ACC112 (cell line): ENCODE results near the gene UNK.

Source experiments
- H2AFZ ChIP-seq: fragments of 200-600 bp; sonication (generic); one replicate; pipeline ENCODE4 v1.6.0; 2017; ENCODE audit warnings: antibody characterized with exemption, low read length; ENCODE audit not compliant: unreplicated experiment
- H3K27ac ChIP-seq: fragments of 200-600 bp; sonication (generic); 2 replicates; pipeline ENCODE4 v1.5.1; 2014; ENCODE audit warnings: low read depth, mild to moderate bottlenecking, antibody characterized with exemption, low read length, moderate library complexity
- H3K27me3 ChIP-seq: fragments of 200-600 bp; sonication (generic); 2 replicates; pipeline ENCODE4 v1.6.1; 2014; ENCODE audit warnings: mild to moderate bottlenecking, antibody characterized with exemption, low read length, moderate library complexity, mixed read lengths; ENCODE audit not compliant: insufficient read depth
- H3K36me3 ChIP-seq: fragments of 200-600 bp; sonication (generic); 2 replicates; pipeline ENCODE4 v1.6.1; 2016; ENCODE audit warnings: mild to moderate bottlenecking, antibody characterized with exemption, low read length, moderate library complexity, mixed read lengths; ENCODE audit not compliant: insufficient read depth
- H3K4me1 ChIP-seq: fragments of 200-600 bp; sonication (generic); one replicate; pipeline ENCODE4 v1.6.1; 2016; ENCODE audit warnings: low read length, mixed read lengths; ENCODE audit not compliant: insufficient read depth, unreplicated experiment, control insufficient read depth
- H3K4me3 ChIP-seq: fragments of 200-600 bp; sonication (generic); 2 replicates; pipeline ENCODE4 v1.5.1; 2014; ENCODE audit warnings: mild to moderate bottlenecking, low read depth, low read length
- H3K79me2 ChIP-seq: fragments of 200-600 bp; sonication (generic); one replicate; pipeline ENCODE4 v1.6.0; 2016; ENCODE audit warnings: low read length; ENCODE audit not compliant: control insufficient read depth, unreplicated experiment, insufficient read depth

UNK gene

DNA sequence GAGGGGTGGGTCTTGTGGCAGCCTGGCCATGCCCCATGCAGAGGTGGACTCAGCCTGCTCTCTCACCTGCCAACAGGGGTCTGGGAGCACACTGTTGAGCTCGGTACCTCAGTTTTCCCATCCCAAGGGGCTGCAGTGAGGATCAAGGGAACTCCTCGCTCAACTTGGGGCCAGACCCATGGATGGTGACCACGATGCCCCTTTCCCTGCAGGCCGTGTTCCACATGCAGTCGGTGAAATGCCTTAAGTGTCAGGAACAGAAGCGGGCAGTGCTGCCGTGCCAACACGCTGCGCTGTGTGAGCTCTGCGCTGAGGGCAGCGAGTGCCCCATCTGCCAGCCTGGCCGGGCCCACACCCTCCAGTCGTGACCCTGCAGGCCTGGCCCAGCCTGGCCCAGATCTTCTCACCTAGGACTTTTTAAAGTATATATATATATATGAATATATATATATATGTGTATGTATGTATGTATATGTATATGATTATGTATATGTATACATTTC is 39.5 kb downstream of the UNK start:
- H3K4me3 ChIP-seq: no peak overlapping the region
- no peak overlapping the region for H3K27ac ChIP-seq
- no peaks in the 10 kb centered on the region for H3K79me2 ChIP-seq
- H3K36me3 ChIP-seq: peaks cover 6% of the 10 kb centered on the region; the same call in 1 of the 2 replicates
- H2AFZ ChIP-seq: no peak overlapping the region
- H3K4me1 ChIP-seq: peaks cover 4% of the 10 kb centered on the region
- no peaks in the 10 kb centered on the region for H3K27me3 ChIP-seq

DNA sequence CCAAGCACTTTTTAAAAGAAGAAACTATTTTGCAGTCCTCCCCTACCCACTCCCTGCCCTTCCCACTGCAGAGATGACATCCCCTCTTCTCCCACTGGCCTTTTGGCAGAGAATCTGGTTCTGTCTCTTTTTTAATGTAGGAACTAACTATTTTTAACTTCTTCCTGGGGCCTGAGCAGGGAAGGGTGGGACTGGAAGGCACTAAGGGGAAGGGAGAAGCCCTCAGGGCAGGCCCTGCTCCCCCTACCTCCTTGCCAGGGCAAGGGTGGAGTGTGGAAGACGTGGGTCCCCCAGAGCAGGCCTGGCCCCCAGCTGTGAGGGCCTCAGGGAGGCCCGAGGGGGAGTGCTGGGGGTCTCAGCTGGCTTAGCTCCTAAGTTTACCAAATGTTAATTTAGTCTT is 40.1 kb downstream of the UNK start:
- Histone ChIP-seq H3K27ac (no peak overlapping the region), H2AFZ (no peak overlapping the region), H3K4me3 (no peak overlapping the region), H3K79me2 (no peaks in the 10 kb centered on the region), H3K27me3 (no peaks in the 10 kb centered on the region), H3K36me3 (peaks cover 6% of the 10 kb centered on the region; the same call in 1 of the 2 replicates), H3K4me1 (peaks cover 4% of the 10 kb centered on the region)

DNA sequence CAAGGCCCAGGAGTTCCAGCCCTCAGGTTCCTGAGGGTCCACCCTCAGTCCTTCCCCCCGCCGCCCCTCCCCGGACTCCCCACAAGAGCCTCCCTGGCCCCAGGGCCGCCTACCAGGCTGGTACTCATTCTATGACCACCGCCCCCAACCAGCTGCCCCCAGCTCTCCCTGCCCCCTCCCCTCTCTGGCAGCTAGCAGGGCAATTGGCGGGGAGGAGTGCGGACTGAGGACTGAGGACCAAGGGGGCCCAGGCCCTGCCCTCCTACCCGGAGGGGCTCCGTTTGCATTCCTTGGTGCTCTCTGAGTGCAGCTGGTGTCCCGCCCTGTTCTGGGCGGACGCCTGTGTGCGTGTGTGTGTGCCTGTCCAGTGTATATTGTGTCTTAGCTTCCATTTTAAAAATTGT is 40.5 kb downstream of the UNK start:
- peaks cover 4% of the 10 kb centered on the region for H3K4me1 ChIP-seq
- H3K4me3 ChIP-seq: no peak overlapping the region
- H3K27ac ChIP-seq: no peak overlapping the region
- peaks cover 2% of the 10 kb centered on the region; the same call in 1 of the 2 replicates for H3K36me3 ChIP-seq
- H3K27me3 ChIP-seq: no peaks in the 10 kb centered on the region
- no peaks in the 10 kb centered on the region for H3K79me2 ChIP-seq
- H2AFZ ChIP-seq: no peak overlapping the region

DNA sequence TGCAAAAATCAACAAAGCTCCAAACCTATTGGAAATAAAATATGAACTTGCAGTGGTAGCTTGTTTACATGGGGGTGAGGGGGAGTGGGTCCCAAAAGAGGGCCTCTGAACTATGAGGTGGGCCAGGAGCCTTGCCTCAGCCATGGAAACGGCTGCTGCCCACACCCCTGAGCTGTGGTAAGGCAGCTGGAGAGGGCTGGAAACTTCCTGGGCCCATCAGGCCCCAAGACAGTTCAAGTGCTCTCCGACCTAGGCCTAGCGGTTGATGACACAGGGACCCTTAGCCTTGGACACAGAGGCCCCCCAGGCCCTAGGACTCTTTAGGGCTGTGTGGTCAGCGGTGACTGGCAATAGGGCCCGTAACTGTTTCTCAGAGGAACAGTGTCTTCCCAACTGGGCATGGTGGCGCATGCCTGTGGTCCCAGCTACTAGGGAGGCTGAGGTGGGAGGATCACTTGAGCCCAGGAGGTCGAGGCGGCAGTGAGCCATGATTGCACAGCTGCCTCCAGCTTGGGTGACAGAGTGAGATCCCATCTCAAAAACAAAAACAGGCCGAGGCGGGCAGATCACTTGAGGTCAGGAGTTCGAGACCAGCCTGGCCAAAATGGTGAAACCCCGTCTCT is 41.3 kb downstream of the UNK start:
- Histone ChIP-seq H3K36me3 (no peaks in the 10 kb centered on the region; the same call in 1 of the 2 replicates), H3K27ac (no peak overlapping the region), H2AFZ (no peak overlapping the region), H3K4me3 (no peak overlapping the region), H3K79me2 (no peaks in the 10 kb centered on the region), H3K4me1 (peaks cover 4% of the 10 kb centered on the region), H3K27me3 (no peaks in the 10 kb centered on the region)

DNA sequence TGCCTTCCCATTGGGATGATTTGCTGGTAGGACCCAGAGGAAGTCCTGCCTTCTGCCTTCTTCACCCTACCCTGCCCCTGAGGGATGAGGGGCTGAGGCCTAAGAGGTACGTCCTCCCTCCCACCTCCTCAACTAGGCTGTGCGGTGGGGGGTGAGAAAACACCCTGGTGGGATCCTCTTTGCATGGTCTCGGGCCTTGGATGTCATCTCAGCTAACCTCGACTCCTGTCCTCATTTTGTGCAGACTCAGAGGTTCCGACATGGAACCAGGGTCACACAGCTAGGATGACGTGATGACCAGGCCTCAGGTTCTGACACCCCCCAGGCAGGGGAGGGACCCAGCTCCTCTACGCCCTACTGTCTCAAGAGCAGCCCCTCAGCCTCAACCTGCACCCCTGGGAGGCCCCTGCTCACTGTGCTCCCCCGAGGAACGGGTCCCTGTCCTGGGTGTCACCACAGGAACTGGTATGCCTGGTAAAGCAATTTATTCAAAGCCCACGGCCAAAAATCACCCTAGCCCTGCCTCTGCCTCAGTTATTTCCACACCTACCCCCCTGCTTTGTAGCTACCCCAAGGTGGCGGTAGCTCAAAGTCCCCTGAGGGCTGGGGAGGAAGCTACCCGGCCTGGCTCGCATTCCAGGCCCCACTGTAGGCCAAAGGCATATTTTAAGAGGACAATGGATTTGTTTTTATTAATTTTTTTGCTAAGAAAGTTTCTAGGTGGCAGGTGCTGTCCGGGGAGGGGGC is 42.1 kb downstream of the UNK start:
- Histone ChIP-seq H3K27ac (no peak overlapping the region), H3K4me3 (no peak overlapping the region), H3K4me1 (peaks cover 4% of the 10 kb centered on the region)

GRCh38 chr17:75827308-75828075 is 42.9 kb downstream of the UNK start:
- peaks cover 4% of the 10 kb centered on the region for H3K4me1 ChIP-seq
- no peaks in the 10 kb centered on the region for H3K79me2 ChIP-seq
- H3K36me3 ChIP-seq: no peaks in the 10 kb centered on the region; the same call in 1 of the 2 replicates
- H3K27ac ChIP-seq: no peak overlapping the region
- peak overlapping the region; percentile 50; the same call in 1 of the 2 replicates for H3K4me3 ChIP-seq
- no peaks in the 10 kb centered on the region for H3K27me3 ChIP-seq
- H2AFZ ChIP-seq: no peak overlapping the region

More for the DNA sequence above, 42.1 kb downstream of the UNK start:
- Histone ChIP-seq H3K79me2 (no peaks in the 10 kb centered on the region), H2AFZ (no peak overlapping the region), H3K36me3 (no peaks in the 10 kb centered on the region; the same call in 1 of the 2 replicates), H3K27me3 (no peaks in the 10 kb centered on the region)

GRCh38 chr17:75828076-75828400 is 43.4 kb downstream of the UNK start:
- no peak overlapping the region for H3K27ac ChIP-seq

DNA sequence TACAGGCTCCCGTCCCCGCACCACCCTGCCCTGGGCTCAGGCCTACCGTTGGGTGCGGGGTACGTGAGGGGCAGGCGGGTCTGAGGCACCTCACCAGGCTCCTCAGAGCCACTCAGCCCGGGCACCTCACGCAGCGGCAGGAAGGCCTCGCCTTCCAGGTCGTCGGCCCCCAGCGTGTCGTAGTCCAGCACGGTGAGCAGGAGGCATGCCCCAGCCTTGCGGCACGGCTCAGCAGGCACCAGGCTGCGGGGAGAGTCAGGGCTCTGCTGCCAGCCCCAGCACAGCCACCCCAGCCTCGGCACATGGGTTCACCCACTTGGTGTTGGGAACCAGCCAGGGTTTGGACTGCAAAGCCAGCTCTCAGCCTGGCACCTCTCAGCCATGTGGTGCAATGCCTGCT is 44.1 kb downstream of the UNK start:
- Histone ChIP-seq H3K36me3 (no peaks in the 10 kb centered on the region; the same call in 1 of the 2 replicates), H3K27me3 (no peaks in the 10 kb centered on the region), H3K4me3 (no peak overlapping the region), H3K4me1 (peaks cover 4% of the 10 kb centered on the region), H3K79me2 (no peaks in the 10 kb centered on the region), H2AFZ (no peak overlapping the region), H3K27ac (no peak overlapping the region)

More at GRCh38 chr17:75828076-75828400, 43.4 kb downstream of the UNK start:
- H3K27me3 ChIP-seq: no peaks in the 10 kb centered on the region
- H3K36me3 ChIP-seq: no peaks in the 10 kb centered on the region; the same call in 1 of the 2 replicates
- peaks cover 4% of the 10 kb centered on the region for H3K4me1 ChIP-seq
- no peaks in the 10 kb centered on the region for H3K79me2 ChIP-seq
- no peak overlapping the region for H3K4me3 ChIP-seq
- no peak overlapping the region for H2AFZ ChIP-seq

GRCh38 chr17:75829747-75830146 is 45.1 kb downstream of the UNK start:
- no peaks in the 10 kb centered on the region for H3K36me3 ChIP-seq
- H3K4me3 ChIP-seq: no peak overlapping the region
- no peaks in the 10 kb centered on the region for H3K79me2 ChIP-seq
- no peak overlapping the region for H2AFZ ChIP-seq
- peaks cover 4% of the 10 kb centered on the region for H3K4me1 ChIP-seq
- H3K27me3 ChIP-seq: no peaks in the 10 kb centered on the region
- no peak overlapping the region for H3K27ac ChIP-seq

DNA sequence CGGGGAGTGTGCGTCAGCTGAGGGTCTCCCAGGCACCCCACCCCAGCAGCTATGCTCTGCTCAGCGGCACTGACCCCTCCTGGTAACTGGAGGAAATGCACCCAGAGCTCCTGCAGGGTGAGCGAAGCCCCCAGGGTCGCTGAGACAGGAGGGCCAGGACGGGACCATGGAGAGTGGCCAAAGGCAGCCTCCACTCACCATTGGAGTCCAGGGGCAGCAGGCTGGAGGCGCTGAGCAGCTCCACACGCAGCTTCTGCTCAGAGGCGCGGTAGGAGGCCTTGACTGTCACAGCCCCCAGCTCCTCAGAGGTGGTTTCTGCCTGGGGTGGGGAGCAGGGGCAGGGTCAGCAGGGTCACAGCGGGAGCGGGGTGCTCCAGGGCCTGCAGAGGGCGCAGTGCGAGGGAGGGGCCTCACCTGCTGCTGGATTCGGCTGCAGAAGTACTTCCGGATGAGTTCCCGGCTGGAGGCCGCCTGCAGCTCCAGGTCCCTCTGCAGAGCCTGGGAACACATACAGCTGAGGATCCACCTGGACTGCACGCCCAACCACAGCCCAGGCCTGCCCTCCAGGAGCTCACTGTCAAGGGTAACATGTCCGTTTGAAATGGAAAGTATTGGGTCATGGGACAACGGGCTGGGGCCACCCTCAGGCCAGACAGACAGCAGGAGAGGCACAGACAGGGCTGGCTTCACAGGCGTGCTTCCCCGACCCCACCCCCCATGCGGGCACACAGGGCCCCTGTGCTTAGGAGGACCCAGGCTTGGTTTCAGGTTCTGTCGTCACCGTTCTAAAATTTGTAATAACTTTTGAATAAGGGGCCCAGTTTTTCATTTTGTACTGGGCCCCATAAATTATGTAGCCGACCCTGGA is 45.8 kb downstream of the UNK start:
- Histone ChIP-seq H3K4me3 (no peak overlapping the region), H3K4me1 (peaks cover 4% of the 10 kb centered on the region), H3K27ac (no peak overlapping the region)

More for the DNA sequence above, 45.8 kb downstream of the UNK start:
- H3K36me3 ChIP-seq: no peaks in the 10 kb centered on the region
- no peak overlapping the region for H2AFZ ChIP-seq
- H3K27me3 ChIP-seq: no peaks in the 10 kb centered on the region
- no peaks in the 10 kb centered on the region for H3K79me2 ChIP-seq
